ENCODE measurements around the gene C16orf96. TPM values are rescaled to one million over a fixed set of nuclear protein-coding genes. Genes with fewer than 3 reads are reported as not detected.
A peak's percentile ranks its signal among the peaks of the same experiment; 100 is the strongest.

C16orf96 gene
- 0.10 TPM for total RNA-seq (2021; ENCODE audit: unreplicated experiment)
- polyA plus RNA-seq (2012), result 0.04 TPM in 1 of 2 replicates, not detected in the other
- percentile 11 among the genes with signal in this experiment for Bru-seq, nascent RNA
- BruChase-seq, experiment 1, labeled RNA remaining after a 6-hour chase, result percentile 6 among the genes with signal in this experiment
- percentile 12 among the genes with signal in this experiment for BruChase-seq, experiment 2, labeled RNA remaining after a 2-hour chase
- long read RNA-seq, result 0 reads

DNA sequence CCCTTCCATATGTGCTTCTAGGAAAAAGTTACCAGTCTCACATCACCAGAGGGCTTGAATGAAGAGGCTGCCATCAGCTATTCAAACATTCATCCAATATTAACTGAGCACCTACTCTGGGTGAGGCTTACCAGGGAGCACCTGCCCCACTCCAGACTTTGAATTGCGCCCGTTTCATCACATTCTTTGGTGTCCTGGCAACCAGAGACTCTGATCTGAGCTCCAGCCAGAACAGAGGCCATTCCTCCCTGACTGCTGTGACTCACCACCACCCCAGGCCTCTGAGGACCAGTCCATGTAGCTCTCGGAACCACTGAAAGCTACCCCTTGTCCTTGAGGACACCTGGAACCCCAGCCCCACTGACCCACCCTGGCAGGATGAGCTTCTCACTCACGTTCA lies at the start of gene C16orf96:
Gene C16orf96 (plus strand): TSS at position 229 of the 400 bp plus-strand sequence. CDS start 150 bp downstream, at position 379.
- no TSS peak for BruUV-seq (replicated peaks)
- ChIA-PET CTCF (no interaction called here), RAD21 (ENCODE audit: low non-redundant PET in 1 of 2, low total read pairs in 2 of 2, uncharacterized antibody in 2 of 2, unreplicated experiment in 2 of 2) (no interaction called here)

DNA sequence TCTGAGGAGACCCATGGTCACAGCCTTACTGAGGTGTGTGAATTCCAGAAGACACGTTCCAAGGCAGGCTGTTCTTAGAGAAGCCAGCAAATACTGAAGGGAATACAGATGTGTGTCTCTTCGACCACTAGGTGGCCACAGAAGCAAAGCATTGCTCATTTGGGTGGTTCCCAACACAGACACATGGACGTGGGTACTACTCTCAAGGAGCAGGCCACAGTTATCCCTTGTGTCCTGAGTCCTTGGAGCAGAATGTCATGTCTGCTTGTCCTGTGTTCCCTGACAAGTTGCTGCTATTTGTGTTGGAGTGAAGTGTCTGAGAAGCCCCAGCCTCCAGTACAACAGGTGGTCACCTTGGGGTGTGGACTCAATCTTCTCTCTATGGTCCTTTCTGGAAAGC lies 49.7 kb upstream of the C16orf96 start:
- POLR2A ChIA-PET, result no interaction called here
- no peaks in the 10 kb centered on the region for H3K27me3 ChIP-seq (ENCODE audit: insufficient read depth, low read length)
- H3K9me2 ChIP-seq (ENCODE audit: insufficient read depth), result no peaks in the 10 kb centered on the region
- no TSS peak for BruUV-seq (replicated peaks)
- no peak overlapping the region for H2AFZ ChIP-seq (ENCODE audit: low read depth, low read length, poor library complexity, severe bottlenecking)
- peak; percentile 93 for ATAC-seq
- H3K36me3 ChIP-seq (ENCODE audit: control insufficient read depth in 1 of 2, insufficient read depth in 2 of 2, low read length in 2 of 2), result peaks cover 23 to 40% of the 10 kb centered on the region in 2 experiments
- H3K79me2 ChIP-seq (ENCODE audit: insufficient read depth, low read length), result peaks cover 38% of the 10 kb centered on the region
- RAD21 ChIA-PET (ENCODE audit: low non-redundant PET in 1 of 2, low total read pairs in 2 of 2, uncharacterized antibody in 2 of 2, unreplicated experiment in 2 of 2), result interaction anchor here in 1 of 2 experiments (0.9 kb wide), 1 partner anchor 42 kb away, joined by 3 read pairs; no protein-coding TSS in a partner anchor
- CTCF ChIA-PET, result interaction anchor here (0.7 to 1.9 kb wide), 4 partner anchors 10 to 110 kb away, joined by 3 to 6 read pairs (median 3); no protein-coding TSS in a partner anchor
- TF ChIP-seq, protein P1, sequence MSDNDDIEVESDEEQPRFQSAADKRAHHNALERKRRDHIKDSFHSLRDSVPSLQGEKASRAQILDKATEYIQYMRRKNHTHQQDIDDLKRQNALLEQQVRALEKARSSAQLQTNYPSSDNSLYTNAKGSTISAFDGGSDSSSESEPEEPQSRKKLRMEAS (IDR thresholded peaks at IDR 0.05), result no peak; the same call in 1 of the 2 replicates
- TF ChIP-seq RAD21 (IDR thresholded peaks at IDR 0.05; ENCODE audit: low read depth), result peak; percentile 80
- TF ChIP-seq, protein P2, sequence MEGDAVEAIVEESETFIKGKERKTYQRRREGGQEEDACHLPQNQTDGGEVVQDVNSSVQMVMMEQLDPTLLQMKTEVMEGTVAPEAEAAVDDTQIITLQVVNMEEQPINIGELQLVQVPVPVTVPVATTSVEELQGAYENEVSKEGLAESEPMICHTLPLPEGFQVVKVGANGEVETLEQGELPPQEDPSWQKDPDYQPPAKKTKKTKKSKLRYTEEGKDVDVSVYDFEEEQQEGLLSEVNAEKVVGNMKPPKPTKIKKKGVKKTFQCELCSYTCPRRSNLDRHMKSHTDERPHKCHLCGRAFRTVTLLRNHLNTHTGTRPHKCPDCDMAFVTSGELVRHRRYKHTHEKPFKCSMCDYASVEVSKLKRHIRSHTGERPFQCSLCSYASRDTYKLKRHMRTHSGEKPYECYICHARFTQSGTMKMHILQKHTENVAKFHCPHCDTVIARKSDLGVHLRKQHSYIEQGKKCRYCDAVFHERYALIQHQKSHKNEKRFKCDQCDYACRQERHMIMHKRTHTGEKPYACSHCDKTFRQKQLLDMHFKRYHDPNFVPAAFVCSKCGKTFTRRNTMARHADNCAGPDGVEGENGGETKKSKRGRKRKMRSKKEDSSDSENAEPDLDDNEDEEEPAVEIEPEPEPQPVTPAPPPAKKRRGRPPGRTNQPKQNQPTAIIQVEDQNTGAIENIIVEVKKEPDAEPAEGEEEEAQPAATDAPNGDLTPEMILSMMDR (IDR thresholded peaks at IDR 0.05 in 2 of 3, conservative IDR thresholded peaks at IDR 0.05 in 1 of 3; ENCODE audit: borderline replicate concordance in 1 of 3, insufficient read depth in 1 of 3, low read depth in 2 of 3, low read length in 2 of 3), result peak; percentile 70 to 84 (median 80)
- H3K9me3 ChIP-seq (ENCODE audit: control insufficient read depth in 1 of 2, insufficient read depth in 1 of 2, low read depth in 1 of 2, low read length in 2 of 2), result no peaks in the 10 kb centered on the region
- peak; percentile 39 for DNase-seq (ENCODE audit: low read depth, low spot score)
- intact Hi-C loops (cut with micrococcal nuclease), result loop anchor here (1.0 kb wide), 2 partner anchors 42 to 79 kb away; no protein-coding TSS in a partner anchor
- H3K27ac ChIP-seq (ENCODE audit: low read depth, low read length), result no peak overlapping the region
- H3K9ac ChIP-seq (ENCODE audit: low read length), result 0 out of 2 replicates have a peak overlapping the region, but pooled peaks have one; percentile 27
- H3K4me3 ChIP-seq (replicated peaks in 1 of 2; ENCODE audit: low read depth in 1 of 2, low read length in 2 of 2), result no peak overlapping the region
- no peak overlapping the region for H3K4me2 ChIP-seq (ENCODE audit: low read length)
- peaks cover 4% of the 10 kb centered on the region; the same call in 1 of the 2 replicates for H4K20me1 ChIP-seq (ENCODE audit: insufficient read depth)
- peaks cover 0 to 10% of the 10 kb centered on the region in 2 experiments; a peak in 1 of 4 replicates for H3K4me1 ChIP-seq (ENCODE audit: control insufficient read depth in 1 of 2, insufficient read depth in 2 of 2, low read length in 2 of 2)

More for the DNA sequence above, at the start of gene C16orf96:
- Histone ChIP-seq H3K4me3 (replicated peaks in 1 of 2; ENCODE audit: low read depth in 1 of 2, low read length in 2 of 2) (no peak within 1 kb of the TSS), H3K4me2 (ENCODE audit: low read length) (no peak within 1 kb of the TSS), H3K79me2 (ENCODE audit: insufficient read depth, low read length) (no peaks in the 10 kb centered on the region), H4K20me1 (ENCODE audit: insufficient read depth) (no peaks in the 10 kb centered on the region), H3K27ac (ENCODE audit: low read depth, low read length) (no peak within 1 kb of the TSS), H3K36me3 (ENCODE audit: control insufficient read depth in 1 of 2, insufficient read depth in 2 of 2, low read length in 2 of 2) (no peaks in the 10 kb centered on the region), H3K27me3 (ENCODE audit: insufficient read depth, low read length) (no peaks in the 10 kb centered on the region), H3K9ac (ENCODE audit: low read length) (no peak within 1 kb of the TSS), H3K9me3 (ENCODE audit: control insufficient read depth in 1 of 2, insufficient read depth in 1 of 2, low read depth in 1 of 2, low read length in 2 of 2) (no peaks in the 10 kb centered on the region), H3K9me2 (ENCODE audit: insufficient read depth) (no peaks in the 10 kb centered on the region), H2AFZ (ENCODE audit: low read depth, low read length, poor library complexity, severe bottlenecking) (no peak within 1 kb of the TSS), H3K4me1 (ENCODE audit: control insufficient read depth in 1 of 2, insufficient read depth in 2 of 2, low read length in 2 of 2) (peaks cover 0 to 3% of the 10 kb centered on the region in 2 experiments; a peak in 1 of 4 replicates)
- TF ChIP-seq, protein P3, sequence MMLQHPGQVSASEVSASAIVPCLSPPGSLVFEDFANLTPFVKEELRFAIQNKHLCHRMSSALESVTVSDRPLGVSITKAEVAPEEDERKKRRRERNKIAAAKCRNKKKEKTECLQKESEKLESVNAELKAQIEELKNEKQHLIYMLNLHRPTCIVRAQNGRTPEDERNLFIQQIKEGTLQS (IDR thresholded peaks at IDR 0.05), result no peak
- TF ChIP-seq ZNF274 (IDR thresholded peaks at IDR 0.05; ENCODE audit: low read depth, low read length) (no peak), SIN3A (IDR thresholded peaks at IDR 0.05; ENCODE audit: low read depth) (no peak), JUND (IDR thresholded peaks at IDR 0.05) (no peak), TCF7L2 (IDR thresholded peaks at IDR 0.05; ENCODE audit: borderline replicate concordance, extremely low read depth, insufficient read depth, insufficient read length) (no peak)
- TF ChIP-seq, protein P1 (IDR thresholded peaks at IDR 0.05), result no peak
- ATAC-seq, result peak; percentile 38; the same call in 1 of the 2 replicates
- intact Hi-C loops (cut with micrococcal nuclease), result no loop called here
- DNase-seq (ENCODE audit: low read depth, low spot score), result no peak
- POLR2A ChIA-PET, result no interaction called here
